ENCODE measurements around the gene METTL9. TPM values are rescaled to one million over a fixed set of nuclear protein-coding genes. Genes with fewer than 3 reads are reported as not detected.

METTL9 gene
- total RNA-seq, 1 donor from 2014 or later: 108 TPM

- Mint-ChIP-seq H3K9me3 (ENCODE audit: unreplicated experiment) (no peaks in the 10 kb centered on the region), H3K27me3 (ENCODE audit: unreplicated experiment) (no peaks in the 10 kb centered on the region), H3K36me3 (ENCODE audit: unreplicated experiment) (no peaks in the 10 kb centered on the region), H3K4me1 (ENCODE audit: low read depth, unreplicated experiment) (peaks cover 19% of the 10 kb centered on the region), H3K4me3 (ENCODE audit: unreplicated experiment) (no peak overlapping the region), H3K27ac (ENCODE audit: unreplicated experiment) (no peak overlapping the region)
- no peak for DNase-seq
- TF ChIP-seq, protein P1, sequence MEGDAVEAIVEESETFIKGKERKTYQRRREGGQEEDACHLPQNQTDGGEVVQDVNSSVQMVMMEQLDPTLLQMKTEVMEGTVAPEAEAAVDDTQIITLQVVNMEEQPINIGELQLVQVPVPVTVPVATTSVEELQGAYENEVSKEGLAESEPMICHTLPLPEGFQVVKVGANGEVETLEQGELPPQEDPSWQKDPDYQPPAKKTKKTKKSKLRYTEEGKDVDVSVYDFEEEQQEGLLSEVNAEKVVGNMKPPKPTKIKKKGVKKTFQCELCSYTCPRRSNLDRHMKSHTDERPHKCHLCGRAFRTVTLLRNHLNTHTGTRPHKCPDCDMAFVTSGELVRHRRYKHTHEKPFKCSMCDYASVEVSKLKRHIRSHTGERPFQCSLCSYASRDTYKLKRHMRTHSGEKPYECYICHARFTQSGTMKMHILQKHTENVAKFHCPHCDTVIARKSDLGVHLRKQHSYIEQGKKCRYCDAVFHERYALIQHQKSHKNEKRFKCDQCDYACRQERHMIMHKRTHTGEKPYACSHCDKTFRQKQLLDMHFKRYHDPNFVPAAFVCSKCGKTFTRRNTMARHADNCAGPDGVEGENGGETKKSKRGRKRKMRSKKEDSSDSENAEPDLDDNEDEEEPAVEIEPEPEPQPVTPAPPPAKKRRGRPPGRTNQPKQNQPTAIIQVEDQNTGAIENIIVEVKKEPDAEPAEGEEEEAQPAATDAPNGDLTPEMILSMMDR (IDR thresholded peaks at IDR 0.05; ENCODE audit: partially characterized antibody, unreplicated experiment): no peak
Measured at GRCh38 chr16:21611198-21611555, 11.8 kb downstream of the METTL9 start.

DNA sequence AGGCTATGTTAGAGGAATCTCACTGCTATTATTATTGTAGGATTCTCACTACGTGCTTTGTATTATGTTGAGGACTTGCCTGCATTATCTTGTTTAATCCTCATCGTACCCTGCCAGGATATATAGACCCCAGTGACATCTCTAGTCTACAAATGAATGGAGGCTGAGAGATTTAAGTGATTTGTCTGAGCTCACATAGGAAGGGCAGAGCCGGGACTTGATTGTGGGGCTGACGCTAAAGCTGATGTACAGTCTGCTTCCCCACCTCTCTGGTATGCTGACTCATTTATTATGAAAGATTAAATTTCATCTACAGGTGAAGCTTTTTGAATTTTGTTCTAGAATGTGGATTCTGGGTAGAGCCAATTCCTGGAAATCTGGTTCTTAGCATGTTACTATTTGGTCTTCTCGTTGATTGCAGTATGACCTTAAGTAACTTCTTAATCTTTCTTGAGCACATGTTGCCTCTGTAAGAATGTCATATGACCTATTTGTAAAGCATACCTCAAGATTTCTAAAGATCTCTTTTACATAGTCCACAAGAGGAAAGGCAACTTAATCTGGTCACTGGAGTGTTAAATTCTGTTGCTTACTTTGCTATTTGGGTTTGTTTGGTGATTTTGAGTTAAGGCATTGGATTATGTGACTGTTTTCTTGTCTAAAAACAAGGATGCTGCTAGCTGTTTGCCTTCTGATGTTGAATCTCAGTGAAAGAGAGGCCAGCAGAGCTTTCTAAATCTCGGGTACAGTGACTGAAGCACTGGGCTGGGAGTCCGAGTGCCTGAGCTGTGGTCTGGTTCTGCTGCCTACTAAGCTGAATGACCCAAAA is 12.4 kb downstream of the METTL9 start:
- Mint-ChIP-seq H3K4me1 (ENCODE audit: low read depth, unreplicated experiment) (peaks cover 19% of the 10 kb centered on the region), H3K9me3 (ENCODE audit: unreplicated experiment) (no peaks in the 10 kb centered on the region), H3K36me3 (ENCODE audit: unreplicated experiment) (no peaks in the 10 kb centered on the region), H3K4me3 (ENCODE audit: unreplicated experiment) (no peak overlapping the region), H3K27me3 (ENCODE audit: unreplicated experiment) (no peaks in the 10 kb centered on the region), H3K27ac (ENCODE audit: unreplicated experiment) (no peak overlapping the region)
- TF ChIP-seq, protein P1 (IDR thresholded peaks at IDR 0.05; ENCODE audit: partially characterized antibody, unreplicated experiment): no peak
- DNase-seq: no peak

DNA sequence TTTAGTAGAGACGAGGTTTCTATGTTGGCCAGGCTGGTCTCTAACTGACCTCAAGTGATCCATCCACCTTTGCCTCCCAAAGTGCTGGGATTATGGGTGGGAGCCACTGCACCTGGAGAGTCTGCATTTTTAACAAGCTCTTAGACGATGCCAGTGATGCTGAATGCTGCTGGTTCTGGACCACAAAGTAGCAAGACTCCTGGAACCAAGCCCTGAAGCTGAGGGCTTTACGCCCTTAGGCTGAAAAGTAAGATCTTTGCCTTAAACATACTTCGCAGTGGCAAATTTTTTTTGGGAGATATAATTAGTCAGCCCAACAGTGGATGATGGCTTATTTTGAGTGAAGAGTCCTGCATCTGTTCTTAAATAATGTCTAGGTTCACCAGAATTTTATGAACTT is 14.0 kb downstream of the METTL9 start:
- Mint-ChIP-seq H3K9me3 (ENCODE audit: unreplicated experiment) (no peaks in the 10 kb centered on the region), H3K36me3 (ENCODE audit: unreplicated experiment) (no peaks in the 10 kb centered on the region), H3K27me3 (ENCODE audit: unreplicated experiment) (no peaks in the 10 kb centered on the region), H3K4me1 (ENCODE audit: low read depth, unreplicated experiment) (peaks cover 19% of the 10 kb centered on the region), H3K4me3 (ENCODE audit: unreplicated experiment) (no peak overlapping the region), H3K27ac (ENCODE audit: unreplicated experiment) (no peak overlapping the region)
- TF ChIP-seq, protein P1 (IDR thresholded peaks at IDR 0.05; ENCODE audit: partially characterized antibody, unreplicated experiment): no peak
- DNase-seq: no peak

DNA sequence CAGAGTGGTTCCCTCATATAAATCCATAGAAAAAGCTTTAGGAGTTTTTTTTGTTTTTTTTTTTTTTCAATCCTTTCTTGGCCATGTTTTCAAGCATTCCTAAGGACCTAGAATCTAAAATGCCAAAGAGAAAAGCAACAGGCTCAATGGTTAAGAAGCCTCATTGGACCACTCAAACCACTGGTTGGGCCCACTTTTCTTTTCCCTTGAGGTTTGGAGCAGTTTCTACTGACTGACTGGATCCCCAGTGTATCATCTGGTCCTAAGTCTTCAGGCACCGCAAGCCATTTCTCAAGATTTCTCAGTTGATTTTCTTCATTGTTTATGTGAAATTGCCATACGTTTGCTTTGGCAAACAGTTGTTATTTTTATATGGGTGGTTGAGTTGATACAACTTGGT is 14.4 kb downstream of the METTL9 start:
- Mint-ChIP-seq H3K4me3 (ENCODE audit: unreplicated experiment) (no peak overlapping the region), H3K36me3 (ENCODE audit: unreplicated experiment) (no peaks in the 10 kb centered on the region), H3K27me3 (ENCODE audit: unreplicated experiment) (no peaks in the 10 kb centered on the region)

GRCh38 chr16:21614896-21615295 is 15.5 kb downstream of the METTL9 start:
- Mint-ChIP-seq H3K4me1 (ENCODE audit: low read depth, unreplicated experiment) (peaks cover 13% of the 10 kb centered on the region), H3K36me3 (ENCODE audit: unreplicated experiment) (no peaks in the 10 kb centered on the region), H3K27me3 (ENCODE audit: unreplicated experiment) (no peaks in the 10 kb centered on the region), H3K27ac (ENCODE audit: unreplicated experiment) (no peak overlapping the region), H3K4me3 (ENCODE audit: unreplicated experiment) (no peak overlapping the region), H3K9me3 (ENCODE audit: unreplicated experiment) (no peaks in the 10 kb centered on the region)
- no peak for DNase-seq
- TF ChIP-seq, protein P1 (IDR thresholded peaks at IDR 0.05; ENCODE audit: partially characterized antibody, unreplicated experiment): no peak

More for the DNA sequence above, 14.4 kb downstream of the METTL9 start:
- Mint-ChIP-seq H3K9me3 (ENCODE audit: unreplicated experiment) (no peaks in the 10 kb centered on the region), H3K27ac (ENCODE audit: unreplicated experiment) (no peak overlapping the region), H3K4me1 (ENCODE audit: low read depth, unreplicated experiment) (peaks cover 19% of the 10 kb centered on the region)
- DNase-seq: no peak
- TF ChIP-seq, protein P1 (IDR thresholded peaks at IDR 0.05; ENCODE audit: partially characterized antibody, unreplicated experiment): no peak
